ENCODE results near the gene PDZRN4. TPM values are rescaled to one million over a fixed set of nuclear protein-coding genes. Genes with fewer than 3 reads are reported as not detected.

The PDZRN4 gene
- total RNA-seq, 1 donor from 2014 or later = 0.20 TPM

GRCh38 chr12:41441180-41441579 is 253.1 kb downstream of the PDZRN4 start:
- no peak for ATAC-seq

GRCh38 chr12:41442896-41443295 is 254.8 kb downstream of the PDZRN4 start:
- ATAC-seq (peak; percentile 23), DNase-seq (ENCODE audit: low spot score) (no peak)

More at GRCh38 chr12:41441180-41441579, 253.1 kb downstream of the PDZRN4 start:
- DNase-seq (ENCODE audit: low spot score) = no peak

GRCh38 chr12:41443690-41444089 is 255.6 kb downstream of the PDZRN4 start:
- DNase-seq (ENCODE audit: low spot score) (no peak), ATAC-seq (no peak)

GRCh38 chr12:41452838-41453407 is 264.8 kb downstream of the PDZRN4 start:
- ATAC-seq = no peak
- no peak for DNase-seq (ENCODE audit: low spot score)

GRCh38 chr12:41453409-41453808 is 265.3 kb downstream of the PDZRN4 start:
- DNase-seq (ENCODE audit: low spot score) = no peak
- ATAC-seq = no peak

- ATAC-seq (no peak), DNase-seq (ENCODE audit: low spot score) (no peak)
These were observed 271.2 kb downstream of the PDZRN4 start for GRCh38 chr12:41459111-41459905.

DNA sequence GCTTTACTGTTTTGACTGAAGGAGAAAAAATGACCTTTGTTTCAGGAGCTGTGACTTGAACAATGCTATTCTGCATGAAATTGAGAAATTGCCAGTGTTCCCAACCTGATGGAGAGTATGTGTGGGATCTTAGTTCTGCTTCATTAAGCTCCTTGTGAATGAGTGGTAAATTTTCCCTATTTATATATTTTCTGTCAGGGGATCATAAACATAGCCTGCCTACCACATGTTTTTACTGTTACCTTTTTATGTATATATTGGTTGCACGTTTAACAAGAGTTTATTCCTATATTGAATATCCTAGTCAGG is 271.7 kb downstream of the PDZRN4 start:
- DNase-seq (ENCODE audit: low spot score) (no peak), ATAC-seq (no peak)

DNA sequence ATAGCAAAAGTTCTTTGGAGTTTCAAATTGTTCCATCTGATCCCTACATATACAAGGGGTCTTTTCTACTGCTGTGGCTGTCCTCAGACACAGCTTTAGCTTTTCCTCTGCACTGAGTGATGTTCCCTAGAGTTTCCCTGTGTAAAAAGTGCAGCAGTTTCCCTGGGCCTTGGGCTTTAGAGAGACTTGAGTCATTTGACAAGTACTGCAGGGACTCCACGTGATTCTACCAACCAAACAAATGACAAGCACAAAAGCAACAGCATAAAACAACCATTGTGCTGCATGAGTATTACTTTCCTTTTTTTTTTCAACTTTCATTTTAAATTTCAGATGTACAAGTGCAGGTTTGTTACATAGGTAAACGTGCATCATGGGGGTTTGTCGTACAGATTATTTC is 272.8 kb downstream of the PDZRN4 start:
- ATAC-seq = no peak
- no peak for DNase-seq (ENCODE audit: low spot score)

DNA sequence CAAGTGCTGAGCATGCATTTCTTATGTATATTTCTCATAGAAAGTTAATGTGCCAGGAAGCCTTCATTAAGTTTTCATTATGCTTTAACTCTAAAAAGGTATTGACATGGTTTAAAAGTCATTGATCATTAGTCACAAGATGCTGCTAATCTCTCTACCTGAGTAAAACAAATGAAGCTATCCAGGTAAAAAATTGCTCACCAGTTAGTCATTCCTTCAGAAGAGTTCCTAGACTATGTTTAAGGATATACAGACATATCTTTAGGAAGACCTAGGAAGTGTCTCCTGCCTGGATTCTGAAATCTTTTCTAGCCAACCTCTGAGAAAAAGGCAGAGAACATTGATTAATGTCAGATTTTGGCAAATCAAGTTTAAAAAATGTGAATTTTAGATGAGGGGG is 274.2 kb downstream of the PDZRN4 start:
- ATAC-seq (no peak), DNase-seq (ENCODE audit: low spot score) (no peak)

GRCh38 chr12:41465526-41465925 is 277.4 kb downstream of the PDZRN4 start:
- no peak for DNase-seq (ENCODE audit: low spot score)
- ATAC-seq = no peak

- DNase-seq (ENCODE audit: low spot score) (no peak), ATAC-seq (no peak)
These were observed 278.2 kb downstream of the PDZRN4 start for GRCh38 chr12:41466300-41466699.

DNA sequence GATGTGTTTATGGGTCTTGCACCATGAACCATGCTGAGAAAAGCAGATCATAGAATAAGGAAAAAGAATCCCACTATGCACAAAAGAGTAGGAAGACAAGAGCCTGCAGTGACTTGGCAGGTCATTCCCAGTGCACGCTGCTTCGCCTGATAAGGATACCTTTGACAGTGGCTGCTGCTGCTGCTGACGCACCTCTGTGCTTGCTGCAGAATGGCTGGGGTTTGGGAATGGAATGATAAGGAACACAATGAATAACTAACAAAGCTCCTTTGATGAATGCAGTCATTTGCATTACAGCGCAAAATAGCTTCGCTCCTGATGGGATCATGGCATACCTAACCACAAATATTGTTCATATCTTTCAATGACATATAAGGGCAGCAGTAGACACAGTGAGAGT is 278.7 kb downstream of the PDZRN4 start:
- DNase-seq (ENCODE audit: low spot score) (no peak), ATAC-seq (no peak)

- DNase-seq (ENCODE audit: low spot score) (no peak), ATAC-seq (no peak)
These were observed 279.6 kb downstream of the PDZRN4 start for GRCh38 chr12:41467591-41468325.

GRCh38 chr12:41468341-41468740 is 280.2 kb downstream of the PDZRN4 start:
- DNase-seq (ENCODE audit: low spot score) (no peak), ATAC-seq (no peak)

- no peak for ATAC-seq
- DNase-seq (ENCODE audit: low spot score) = no peak
These were observed 280.6 kb downstream of the PDZRN4 start for GRCh38 chr12:41468756-41469155.

DNA sequence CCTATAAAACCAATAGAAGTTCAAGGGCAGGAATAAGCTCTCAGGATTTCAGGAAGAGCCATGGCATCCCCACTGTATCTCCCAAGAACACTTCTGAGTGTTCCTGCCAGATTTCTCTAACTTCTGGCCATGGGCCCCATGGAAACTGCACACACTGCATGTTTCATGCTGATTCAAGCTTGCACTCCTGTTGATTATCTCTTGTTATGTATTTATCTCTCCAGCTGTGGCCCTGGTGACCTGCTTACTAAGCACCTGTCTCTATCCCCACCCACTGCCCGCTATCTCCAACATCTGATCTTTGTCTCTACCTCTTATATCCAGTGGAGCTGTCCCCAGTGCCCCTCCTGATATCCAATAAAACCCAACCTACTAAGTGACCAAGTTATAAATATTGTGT is 285.3 kb downstream of the PDZRN4 start:
- ATAC-seq (no peak), DNase-seq (ENCODE audit: low spot score) (no peak)

DNA sequence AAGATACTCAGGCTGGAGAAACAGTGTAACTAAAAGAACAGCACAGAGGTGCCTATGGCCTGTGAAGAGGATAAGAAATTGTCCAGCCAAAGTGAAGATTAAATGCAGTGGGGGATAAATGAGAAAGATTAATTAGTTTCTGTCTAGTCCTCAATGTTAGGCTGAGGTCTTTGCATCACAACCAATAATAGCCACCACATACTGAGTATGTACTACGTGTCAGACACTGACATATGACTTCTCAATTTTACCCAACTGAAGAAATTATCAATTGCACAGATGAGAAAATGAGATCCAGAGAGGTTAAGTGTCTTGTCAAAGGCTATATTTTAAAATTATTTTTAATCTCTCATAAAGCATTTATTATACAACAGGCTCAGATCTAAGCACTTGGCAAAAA is 285.9 kb downstream of the PDZRN4 start:
- DNase-seq (ENCODE audit: low spot score) (no peak), ATAC-seq (no peak)

GRCh38 chr12:41476499-41477439 is 288.6 kb downstream of the PDZRN4 start:
- ATAC-seq = no peak
- DNase-seq (ENCODE audit: low spot score) = no peak

GRCh38 chr12:41479426-41479825 is 291.3 kb downstream of the PDZRN4 start:
- no peak for ATAC-seq
- DNase-seq (ENCODE audit: low spot score) = no peak

- DNase-seq (ENCODE audit: low spot score) = no peak
- no peak for ATAC-seq
These were observed 297.1 kb downstream of the PDZRN4 start for GRCh38 chr12:41485203-41485602.

DNA sequence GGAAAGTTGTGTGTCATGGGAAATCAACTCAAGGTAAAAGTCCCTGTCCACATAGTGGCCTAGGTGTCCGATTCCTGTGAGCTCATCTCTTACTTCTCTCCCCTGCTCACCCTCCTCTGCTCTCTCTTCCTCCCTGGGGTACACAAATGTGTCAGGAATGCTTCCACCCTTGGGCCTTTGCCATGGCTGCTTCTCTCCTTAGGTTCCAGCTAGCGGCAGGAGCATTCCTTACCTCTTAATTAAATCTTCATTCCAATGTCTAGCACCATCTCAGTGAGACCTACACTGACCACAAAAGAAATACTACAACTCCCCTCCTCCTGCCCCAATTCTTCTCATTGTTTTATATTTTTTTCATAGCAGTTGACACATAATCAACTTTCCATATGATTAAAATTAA is 298.6 kb downstream of the PDZRN4 start:
- ATAC-seq (no peak), DNase-seq (ENCODE audit: low spot score) (no peak)

Data from left lobe of liver (tissue), 2 donors.